ENCODE data around the gene KCNK4.

DNA sequence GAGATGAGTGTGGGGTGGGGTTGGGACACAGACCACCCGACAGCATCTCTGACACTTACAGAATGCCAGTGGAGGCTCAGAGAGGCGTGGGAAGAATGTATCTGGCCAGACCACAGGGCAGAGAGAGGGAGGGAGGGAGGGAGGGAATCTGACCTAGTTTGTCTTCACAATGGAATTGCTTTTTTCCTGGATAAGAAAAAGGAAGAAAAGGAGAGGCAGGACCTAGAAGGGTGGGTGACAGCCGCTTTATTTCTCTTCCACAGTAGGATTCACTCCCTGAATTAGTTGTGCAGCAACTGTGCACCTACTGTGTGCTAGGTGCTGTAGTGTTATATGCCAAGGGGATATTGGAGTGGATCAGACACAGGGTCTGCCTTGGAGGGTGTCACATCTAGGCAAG lies 3.7 kb downstream of the KCNK4 start:
- TF ChIP-seq RAD21 (IDR thresholded peaks at IDR 0.05; ENCODE audit: low read depth) (no peak), MAX (IDR thresholded peaks at IDR 0.05) (no peak), NFIC (IDR thresholded peaks at IDR 0.05) (no peak), CEBPB (IDR thresholded peaks at IDR 0.05) (no peak), ZBTB7A (IDR thresholded peaks at IDR 0.05; ENCODE audit: low read depth) (no peak), TAF1 (IDR thresholded peaks at IDR 0.05; ENCODE audit: low read depth) (no peak), TCF12 (IDR thresholded peaks at IDR 0.05; ENCODE audit: low read depth) (no peak)
- TF ChIP-seq, protein P1, sequence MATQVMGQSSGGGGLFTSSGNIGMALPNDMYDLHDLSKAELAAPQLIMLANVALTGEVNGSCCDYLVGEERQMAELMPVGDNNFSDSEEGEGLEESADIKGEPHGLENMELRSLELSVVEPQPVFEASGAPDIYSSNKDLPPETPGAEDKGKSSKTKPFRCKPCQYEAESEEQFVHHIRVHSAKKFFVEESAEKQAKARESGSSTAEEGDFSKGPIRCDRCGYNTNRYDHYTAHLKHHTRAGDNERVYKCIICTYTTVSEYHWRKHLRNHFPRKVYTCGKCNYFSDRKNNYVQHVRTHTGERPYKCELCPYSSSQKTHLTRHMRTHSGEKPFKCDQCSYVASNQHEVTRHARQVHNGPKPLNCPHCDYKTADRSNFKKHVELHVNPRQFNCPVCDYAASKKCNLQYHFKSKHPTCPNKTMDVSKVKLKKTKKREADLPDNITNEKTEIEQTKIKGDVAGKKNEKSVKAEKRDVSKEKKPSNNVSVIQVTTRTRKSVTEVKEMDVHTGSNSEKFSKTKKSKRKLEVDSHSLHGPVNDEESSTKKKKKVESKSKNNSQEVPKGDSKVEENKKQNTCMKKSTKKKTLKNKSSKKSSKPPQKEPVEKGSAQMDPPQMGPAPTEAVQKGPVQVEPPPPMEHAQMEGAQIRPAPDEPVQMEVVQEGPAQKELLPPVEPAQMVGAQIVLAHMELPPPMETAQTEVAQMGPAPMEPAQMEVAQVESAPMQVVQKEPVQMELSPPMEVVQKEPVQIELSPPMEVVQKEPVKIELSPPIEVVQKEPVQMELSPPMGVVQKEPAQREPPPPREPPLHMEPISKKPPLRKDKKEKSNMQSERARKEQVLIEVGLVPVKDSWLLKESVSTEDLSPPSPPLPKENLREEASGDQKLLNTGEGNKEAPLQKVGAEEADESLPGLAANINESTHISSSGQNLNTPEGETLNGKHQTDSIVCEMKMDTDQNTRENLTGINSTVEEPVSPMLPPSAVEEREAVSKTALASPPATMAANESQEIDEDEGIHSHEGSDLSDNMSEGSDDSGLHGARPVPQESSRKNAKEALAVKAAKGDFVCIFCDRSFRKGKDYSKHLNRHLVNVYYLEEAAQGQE (IDR thresholded peaks at IDR 0.05; ENCODE audit: low read depth) = no peak

All from Ishikawa (cell line).